HG02763 (cell line): Measurements from ENCODE around the gene COG1.
A peak's percentile ranks its signal among the peaks of the same experiment; 100 is the strongest.

Source experiments
- ATAC-seq: cut with Tn5 transposase; IDR thresholded peaks from one replicate; pipeline ENCODE4 v1.9.1; 2021; ENCODE audit warnings: mild to moderate bottlenecking, moderate library complexity; ENCODE audit not compliant: unreplicated experiment

COG1 gene

GRCh38 chr17:73224663-73225305, 31.9 kb downstream of the COG1 start:
- no peak for ATAC-seq

GRCh38 chr17:73226556-73227172, 33.8 kb downstream of the COG1 start:
- ATAC-seq = no peak

- no peak for ATAC-seq
Observed at GRCh38 chr17:73227379-73227778, 34.5 kb downstream of the COG1 start.

- no peak for ATAC-seq
Observed at GRCh38 chr17:73227944-73228343, 35.1 kb downstream of the COG1 start.

GRCh38 chr17:73228748-73229236, 35.9 kb downstream of the COG1 start:
- peak; percentile 27 for ATAC-seq

- ATAC-seq = no peak
Observed at GRCh38 chr17:73230088-73230487, 37.2 kb downstream of the COG1 start.

GRCh38 chr17:73231395-73231794, 38.5 kb downstream of the COG1 start:
- ATAC-seq = no peak

- peak; percentile 79 for ATAC-seq
Observed at GRCh38 chr17:73231841-73232586, 39.2 kb downstream of the COG1 start.

GRCh38 chr17:73232587-73233373, 39.9 kb downstream of the COG1 start:
- ATAC-seq = peak; percentile 4

GRCh38 chr17:73234736-73235135, 41.9 kb downstream of the COG1 start:
- ATAC-seq = no peak

- ATAC-seq = no peak
Observed at GRCh38 chr17:73237714-73238113, 44.9 kb downstream of the COG1 start.

- ATAC-seq = no peak
Observed at GRCh38 chr17:73240561-73240960, 47.7 kb downstream of the COG1 start.

GRCh38 chr17:73247726-73248125, 54.9 kb downstream of the COG1 start:
- ATAC-seq = no peak

GRCh38 chr17:73248532-73248931, 55.7 kb downstream of the COG1 start:
- no peak for ATAC-seq

- no peak for ATAC-seq
Observed at GRCh38 chr17:73249700-73250099, 56.8 kb downstream of the COG1 start.

GRCh38 chr17:73250851-73251640, 58.2 kb downstream of the COG1 start:
- no peak for ATAC-seq

- ATAC-seq = no peak
Observed at GRCh38 chr17:73251871-73252270, 59.0 kb downstream of the COG1 start.

- ATAC-seq = peak; percentile 46
Observed at GRCh38 chr17:73255671-73256181, 62.9 kb downstream of the COG1 start.

GRCh38 chr17:73256220-73256619, 63.4 kb downstream of the COG1 start:
- ATAC-seq = no peak

GRCh38 chr17:73257516-73257915, 64.7 kb downstream of the COG1 start:
- ATAC-seq = no peak
